GM21360 (cell line): ENCODE measurements around the gene NR1D1.

Experiments used
- ATAC-seq: cut with Tn5 transposase; IDR thresholded peaks from one replicate; pipeline ENCODE4 v1.9.1; 2021; ENCODE audit warnings: mild to moderate bottlenecking, moderate library complexity; ENCODE audit not compliant: unreplicated experiment

The NR1D1 gene

DNA sequence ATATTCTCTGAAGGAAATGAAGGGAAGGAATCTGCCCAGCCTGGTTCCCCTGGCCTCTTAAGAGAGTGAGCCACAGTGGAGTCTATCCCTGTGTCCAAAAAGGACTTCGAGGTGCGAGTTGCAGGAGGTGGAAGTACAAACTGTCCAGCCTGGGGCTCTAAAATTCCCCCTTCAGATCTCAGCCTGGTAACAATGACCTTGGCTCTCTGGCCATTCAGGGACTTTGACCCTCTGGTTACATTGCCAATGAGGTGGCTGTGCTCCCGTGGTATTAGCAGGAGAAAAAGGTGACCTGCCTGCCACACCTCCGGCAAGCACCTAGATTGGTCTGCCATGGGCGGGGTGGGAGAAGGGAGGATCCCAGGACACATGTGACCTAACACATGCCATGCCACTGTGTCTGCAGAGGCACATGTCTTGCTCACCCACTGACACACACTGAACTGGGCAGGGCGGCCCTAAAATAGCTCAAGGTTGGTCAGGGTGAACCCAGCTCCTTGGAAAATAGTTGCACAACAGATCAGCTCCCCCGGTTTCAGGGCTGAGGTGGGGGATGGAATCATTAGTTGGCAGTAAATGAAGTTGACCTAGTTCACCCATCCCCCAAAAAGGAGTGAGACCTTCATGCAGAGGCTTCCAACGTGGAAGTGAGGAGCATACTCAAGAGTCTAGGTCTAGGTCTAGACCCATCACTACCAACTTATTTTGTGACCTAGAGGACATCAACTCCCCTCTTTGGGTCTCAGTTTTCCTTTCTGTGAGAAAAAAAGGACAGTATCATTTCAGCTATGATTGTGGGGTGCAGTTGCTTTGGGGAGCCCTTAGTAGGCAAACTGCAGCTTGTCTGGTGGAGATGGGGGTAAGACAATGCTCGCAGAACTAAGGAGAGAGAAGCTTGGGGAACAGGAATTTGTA is 2.2 kb downstream of the NR1D1 start:
- ATAC-seq: no peak

DNA sequence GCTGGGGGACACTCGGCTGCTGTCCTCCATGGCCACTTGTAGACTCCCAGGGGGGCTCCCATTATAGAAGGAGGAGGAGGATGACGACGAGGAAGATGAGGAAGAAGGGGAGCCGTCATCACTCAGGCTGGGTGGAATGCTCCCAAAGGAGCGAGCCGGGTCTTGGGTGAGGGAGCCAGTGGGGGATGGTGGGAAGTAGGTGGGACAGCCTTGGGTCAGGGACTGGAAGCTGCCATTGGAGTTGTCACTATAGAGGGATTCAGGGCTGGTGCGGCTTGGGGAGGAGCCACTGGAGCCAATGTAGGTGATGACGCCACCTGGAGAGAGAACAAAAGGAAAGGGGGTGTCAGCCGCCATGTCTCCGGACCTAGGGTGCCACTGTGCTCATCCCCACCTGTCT is 3.3 kb downstream of the NR1D1 start:
- no peak for ATAC-seq

DNA sequence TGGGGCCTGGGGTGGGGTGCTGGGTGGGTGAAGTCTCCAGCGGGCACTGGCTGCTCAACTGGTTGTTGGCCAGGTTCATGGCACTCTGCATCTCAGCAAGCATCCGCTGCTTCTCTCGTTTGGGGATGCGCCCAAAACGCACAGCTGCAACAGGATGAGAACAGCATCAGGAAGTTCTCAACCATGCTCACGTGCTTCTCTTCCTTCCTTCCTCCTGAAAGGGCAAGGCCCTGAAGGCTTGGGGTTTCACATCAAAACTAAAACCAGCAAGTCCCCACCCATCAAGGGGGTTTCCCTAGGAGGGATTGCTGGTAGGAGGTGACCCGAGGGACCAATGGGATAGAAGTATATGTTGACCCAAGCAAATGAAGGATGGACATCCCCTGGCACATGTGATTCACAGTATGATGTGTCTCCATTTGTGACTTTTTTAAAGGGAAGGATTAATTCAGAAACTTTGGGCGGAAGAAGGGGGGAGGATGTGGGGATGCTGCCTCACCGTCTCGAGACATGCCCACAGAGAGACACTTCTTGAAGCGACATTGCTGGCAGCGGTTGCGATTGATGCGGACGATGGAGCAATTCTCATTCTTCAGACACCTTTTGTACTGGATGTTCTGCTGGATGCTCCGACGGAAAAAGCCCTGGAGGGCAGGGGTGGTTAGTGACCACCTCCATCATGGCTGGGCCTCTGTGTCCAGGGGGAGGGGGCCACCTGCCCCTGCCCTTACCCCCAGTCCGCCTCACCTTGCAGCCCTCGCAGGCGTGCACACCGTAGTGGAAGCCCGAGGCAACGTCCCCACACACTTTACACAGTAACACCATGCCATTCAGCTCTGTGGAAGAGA is 4.2 kb downstream of the NR1D1 start:
- no peak for ATAC-seq

DNA sequence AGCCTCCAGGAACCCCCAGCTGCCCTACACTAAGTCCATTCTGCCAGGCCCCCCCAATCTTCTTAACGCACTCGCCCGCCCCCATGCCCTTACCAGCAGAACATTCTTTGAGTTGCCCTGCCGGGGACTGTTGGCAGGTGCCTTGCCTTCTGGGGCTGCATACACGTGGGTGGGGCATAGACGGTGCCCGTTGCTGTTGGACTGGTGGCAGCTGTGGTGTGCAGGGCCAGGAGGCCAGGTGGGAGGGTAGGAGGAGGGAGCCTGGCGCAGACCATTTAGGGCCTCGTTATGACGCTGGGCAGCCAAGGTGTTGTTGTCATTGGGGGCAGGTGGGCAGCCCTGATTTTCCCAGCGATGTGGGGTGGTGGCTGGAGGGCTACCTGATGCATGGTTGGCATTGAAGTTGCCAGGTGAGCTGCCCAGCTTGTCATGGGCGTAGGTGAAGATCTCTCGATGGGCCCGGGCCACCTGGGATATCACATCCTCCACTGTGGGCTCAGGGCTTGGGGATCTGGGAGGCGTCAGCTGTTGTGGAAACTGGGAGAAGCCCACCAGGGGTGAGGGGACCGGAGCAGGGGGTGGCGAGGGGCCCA is 4.9 kb downstream of the NR1D1 start:
- ATAC-seq: no peak

DNA sequence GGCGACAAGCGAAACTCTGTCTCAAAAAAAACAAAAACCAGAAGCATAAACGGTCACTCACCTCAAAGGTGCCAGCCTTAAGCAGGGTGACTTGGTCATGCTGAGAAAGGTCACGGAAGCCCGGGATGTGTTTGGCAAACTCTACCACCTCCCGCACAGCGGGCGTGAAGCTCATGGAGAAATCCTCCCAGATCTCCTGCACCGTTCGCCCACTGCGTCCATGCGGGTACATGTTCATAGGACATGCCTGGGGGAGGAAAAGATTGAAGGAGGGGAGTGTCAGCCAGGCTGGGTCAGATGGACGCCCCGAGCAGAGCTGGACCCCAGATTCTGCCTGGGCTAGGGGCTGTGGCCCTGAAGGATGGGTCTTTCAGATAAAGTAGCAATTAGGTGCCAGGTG is 5.5 kb downstream of the NR1D1 start:
- ATAC-seq: no peak

DNA sequence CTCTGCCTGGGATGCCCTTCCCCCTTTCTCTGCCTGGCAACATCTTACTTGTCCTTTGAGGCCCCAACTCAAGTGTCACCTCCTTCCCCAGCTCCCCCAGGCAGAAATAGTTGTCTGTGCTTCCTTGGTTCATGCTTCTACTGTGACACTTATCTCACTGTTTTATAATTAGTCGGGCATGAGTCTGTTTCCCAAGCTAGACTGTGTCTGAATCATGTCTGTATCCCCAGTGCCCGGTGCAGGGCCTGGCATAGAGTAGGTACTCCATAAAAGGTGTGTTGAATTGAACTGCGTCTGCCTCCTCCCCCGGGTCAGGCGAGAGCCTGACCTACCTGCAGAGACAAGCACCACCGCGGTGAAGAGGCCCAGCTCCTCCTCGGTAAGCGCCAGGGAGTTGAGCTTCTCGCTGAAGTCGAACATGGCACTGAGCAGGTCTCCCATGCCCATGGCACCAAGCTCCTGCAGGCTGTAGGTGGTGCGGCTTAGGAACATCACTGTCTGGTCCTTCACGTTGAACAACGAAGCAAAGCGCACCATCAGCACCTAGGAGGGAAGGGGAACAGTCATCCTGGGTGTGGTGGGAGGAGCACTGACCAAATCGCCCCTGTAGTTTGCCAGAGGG is 6.7 kb downstream of the NR1D1 start:
- ATAC-seq: no peak

DNA sequence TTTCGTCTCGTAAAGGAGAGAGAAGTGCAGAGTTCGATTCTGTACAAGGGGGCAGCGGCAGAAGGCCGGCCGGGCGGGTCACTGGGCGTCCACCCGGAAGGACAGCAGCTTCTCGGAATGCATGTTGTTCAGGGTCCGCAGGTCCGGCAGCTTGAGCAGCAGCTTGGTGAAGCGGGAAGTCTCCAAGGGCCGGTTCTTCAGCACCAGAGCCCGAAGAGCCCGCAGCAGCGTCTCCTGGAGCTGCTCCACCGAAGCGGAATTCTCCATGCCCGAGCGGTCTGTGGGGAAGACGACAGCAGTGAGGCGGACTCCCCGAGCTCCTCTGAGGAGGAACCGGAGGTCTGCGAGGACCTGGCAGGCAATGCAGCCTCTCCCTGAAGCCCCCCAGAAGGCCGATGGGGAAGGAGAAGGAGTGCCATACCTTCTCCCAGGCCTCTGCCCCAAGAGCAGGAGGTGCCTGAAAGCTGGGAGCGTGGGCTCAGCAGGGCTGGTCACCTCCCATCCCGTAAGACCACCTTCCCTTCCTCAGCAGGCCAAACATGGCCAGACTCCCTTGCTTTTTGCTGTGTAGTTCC is 7.3 kb downstream of the NR1D1 start:
- no peak for ATAC-seq

DNA sequence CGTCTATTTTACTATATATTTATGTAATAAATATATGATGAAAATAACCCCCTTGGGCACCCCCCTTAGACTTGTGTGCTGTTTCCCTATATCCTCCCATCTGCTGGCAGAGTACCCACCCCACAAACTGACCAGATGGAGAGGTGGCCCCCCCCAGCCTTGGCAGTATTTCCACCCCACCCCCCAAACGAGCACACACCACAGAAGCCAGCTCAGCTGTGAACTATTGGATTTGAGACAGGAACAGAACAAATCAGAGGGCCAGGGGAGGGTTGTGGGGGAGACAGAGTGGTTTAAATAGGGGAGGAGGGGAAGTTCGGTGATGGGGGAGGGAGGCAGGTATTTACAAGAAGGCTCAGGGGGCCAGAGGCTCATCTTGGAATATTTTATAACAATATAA is 7.8 kb downstream of the NR1D1 start:
- ATAC-seq: no peak

DNA sequence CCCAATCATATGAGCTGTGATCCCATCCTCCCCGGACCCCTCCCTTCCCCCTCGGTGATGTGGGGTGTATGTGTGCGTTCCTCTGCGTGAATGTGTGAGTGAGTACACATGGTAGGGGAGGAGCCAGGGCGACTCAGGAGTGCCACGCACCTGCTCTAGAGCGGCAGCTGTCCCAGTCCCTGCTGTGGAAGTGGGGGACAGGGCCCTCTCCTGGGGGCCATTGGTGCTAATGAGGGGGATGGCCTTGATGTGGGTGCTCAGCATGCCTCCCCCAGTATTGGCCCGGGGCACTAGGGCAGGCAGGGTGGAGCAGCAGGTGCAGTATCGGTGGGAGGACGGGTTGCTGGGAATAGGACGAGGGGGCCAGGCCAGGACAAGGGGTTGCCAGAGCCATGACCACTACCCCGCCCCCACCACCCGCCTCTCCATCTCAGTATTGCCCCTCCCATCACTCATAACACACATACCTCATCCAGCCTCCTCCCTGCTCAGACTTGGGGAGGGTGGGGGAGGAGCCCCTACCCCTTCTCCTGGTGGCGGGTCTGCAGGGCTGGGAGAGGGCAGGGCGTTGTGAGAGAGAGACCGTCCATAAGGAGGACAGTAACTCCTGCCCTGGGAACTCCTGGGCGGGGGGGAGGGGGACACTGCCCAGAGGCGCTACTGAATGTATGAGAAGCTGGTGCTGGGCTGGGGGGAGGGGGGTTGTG is 8.5 kb downstream of the NR1D1 start:
- ATAC-seq: no peak

DNA sequence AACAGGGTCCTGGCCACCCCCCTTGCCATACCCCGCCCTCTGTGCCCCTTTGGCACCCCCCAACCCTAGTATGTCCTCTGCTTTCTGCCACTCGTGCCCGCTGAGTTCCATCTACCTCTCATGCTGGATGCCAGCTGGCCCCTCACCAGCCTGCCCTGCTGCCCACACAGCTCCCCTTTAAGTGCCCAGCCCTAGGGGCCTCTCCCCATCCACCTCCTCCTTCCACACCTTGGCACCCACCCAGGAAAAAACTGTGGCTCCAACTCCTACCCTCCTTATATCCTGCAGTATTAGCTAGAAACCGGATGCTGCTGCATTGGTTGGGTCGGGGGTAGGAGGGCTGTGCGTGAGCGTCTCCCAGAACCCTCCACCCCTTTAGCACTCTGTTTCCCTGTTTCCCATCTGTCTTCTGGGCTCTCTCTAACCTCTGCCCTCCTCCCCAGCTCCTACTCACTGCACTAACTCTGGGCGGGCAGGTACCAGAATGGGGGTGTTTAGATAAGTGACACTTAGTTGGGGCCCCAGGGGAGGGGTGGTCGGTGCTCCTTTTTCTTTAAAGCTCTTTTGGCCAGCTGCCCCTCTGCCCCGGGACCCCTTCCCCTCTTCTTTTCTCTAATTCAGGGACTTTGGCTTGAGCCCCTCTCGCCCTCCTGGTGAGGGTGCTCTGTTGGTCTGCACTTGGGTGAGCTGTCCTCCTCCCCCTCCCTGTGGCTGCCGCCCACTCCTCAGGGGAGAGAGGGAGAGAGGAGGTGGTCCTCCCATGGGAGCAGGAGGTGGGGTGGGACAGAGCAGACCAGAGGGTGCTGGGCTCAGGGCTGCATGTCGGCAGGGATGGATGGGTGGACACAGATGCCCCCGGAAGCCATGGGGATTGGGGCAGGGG is 9.9 kb downstream of the NR1D1 start:
- ATAC-seq: no peak

DNA sequence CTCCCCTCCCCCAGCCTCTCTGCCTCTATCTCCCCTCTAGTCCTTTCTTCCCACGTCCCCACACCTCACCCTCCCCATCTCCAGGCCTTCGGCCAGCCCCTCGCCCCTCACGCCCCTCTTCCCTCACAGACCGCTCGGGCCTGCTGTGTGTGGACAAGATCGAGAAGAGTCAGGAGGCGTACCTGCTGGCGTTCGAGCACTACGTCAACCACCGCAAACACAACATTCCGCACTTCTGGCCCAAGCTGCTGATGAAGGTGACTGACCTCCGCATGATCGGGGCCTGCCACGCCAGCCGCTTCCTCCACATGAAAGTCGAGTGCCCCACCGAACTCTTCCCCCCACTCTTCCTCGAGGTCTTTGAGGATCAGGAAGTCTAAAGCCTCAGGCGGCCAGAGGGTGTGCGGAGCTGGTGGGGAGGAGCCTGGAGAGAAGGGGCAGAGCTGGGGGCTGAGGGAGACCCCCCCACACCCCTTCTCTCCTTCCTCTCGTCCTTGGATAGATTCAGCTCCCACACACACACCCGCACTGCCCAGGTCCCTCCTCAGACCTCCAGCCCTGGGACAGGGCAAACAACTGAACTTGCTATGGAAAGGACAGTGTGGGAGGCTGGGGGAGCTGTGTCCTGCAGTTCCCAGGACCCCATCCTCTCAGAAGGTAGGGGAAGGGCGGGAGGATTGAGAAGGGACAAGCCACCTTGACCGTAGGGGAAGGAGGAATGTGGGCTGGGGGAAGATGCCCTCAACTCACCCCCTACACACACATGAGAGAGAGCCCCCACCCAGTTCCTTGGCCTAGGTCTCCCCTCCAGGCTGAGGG is 11.1 kb downstream of the NR1D1 start:
- ATAC-seq: no peak

DNA sequence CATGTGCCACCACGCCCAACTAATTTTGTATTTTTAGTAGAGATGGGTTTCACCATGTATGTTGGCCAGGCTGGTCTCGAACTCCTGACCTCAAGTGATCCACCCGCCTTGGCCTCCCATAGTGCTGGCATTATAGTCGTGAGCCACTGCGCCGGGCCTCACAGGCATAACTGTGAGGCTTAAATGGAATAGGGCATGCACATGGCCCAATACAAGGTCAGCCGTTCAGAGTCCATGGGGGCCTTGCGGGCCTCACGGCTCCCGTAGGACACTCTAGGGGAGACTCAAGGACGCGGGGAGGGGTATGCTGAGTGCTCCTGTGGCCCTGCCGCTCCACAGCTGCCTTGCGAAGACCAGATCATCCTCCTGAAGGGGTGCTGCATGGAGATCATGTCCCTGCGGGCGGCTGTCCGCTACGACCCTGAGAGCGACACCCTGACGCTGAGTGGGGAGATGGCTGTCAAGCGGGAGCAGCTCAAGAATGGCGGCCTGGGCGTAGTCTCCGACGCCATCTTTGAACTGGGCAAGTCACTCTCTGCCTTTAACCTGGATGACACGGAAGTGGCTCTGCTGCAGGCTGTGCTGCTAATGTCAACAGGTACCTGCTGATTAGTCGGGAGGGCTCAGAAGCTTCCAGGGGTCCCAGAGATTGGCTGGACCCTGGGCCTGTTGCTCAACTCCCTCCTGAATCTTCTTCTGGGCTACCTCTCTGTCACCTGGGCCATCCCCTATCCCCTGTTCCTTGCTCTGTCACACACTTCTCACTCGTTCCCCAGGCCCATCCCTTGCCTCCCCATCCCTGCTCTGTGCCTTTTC is 12.3 kb downstream of the NR1D1 start:
- no peak for ATAC-seq

DNA sequence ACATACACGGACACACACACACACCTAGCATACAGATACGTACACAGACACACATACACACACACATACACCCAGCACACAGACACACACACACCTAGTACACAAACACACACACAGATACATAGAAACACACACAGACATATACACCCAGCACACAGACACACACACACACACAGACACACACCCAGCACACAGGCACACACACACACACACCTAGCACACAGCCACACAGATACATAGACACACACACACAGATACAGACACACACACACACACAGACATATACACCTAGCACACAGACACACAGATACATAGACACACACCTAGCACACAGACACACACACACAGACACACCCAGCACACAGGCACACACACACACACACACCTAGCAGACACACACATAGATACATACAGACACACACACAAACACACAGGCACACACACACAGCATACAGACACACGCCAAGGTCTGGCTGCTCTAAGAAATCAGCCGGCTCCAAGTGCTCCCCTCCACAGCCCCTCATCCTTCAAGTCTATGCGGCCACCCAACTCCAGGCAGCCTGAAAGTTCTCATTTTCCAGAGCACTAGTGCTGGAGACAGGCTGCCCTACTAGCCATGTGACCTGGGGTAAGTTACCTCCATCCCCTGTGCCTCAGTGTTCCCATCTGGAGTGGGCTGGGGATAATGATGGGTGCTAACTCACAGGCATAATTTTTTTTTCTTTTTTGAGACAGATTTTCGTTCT is 13.2 kb downstream of the NR1D1 start:
- no peak for ATAC-seq

DNA sequence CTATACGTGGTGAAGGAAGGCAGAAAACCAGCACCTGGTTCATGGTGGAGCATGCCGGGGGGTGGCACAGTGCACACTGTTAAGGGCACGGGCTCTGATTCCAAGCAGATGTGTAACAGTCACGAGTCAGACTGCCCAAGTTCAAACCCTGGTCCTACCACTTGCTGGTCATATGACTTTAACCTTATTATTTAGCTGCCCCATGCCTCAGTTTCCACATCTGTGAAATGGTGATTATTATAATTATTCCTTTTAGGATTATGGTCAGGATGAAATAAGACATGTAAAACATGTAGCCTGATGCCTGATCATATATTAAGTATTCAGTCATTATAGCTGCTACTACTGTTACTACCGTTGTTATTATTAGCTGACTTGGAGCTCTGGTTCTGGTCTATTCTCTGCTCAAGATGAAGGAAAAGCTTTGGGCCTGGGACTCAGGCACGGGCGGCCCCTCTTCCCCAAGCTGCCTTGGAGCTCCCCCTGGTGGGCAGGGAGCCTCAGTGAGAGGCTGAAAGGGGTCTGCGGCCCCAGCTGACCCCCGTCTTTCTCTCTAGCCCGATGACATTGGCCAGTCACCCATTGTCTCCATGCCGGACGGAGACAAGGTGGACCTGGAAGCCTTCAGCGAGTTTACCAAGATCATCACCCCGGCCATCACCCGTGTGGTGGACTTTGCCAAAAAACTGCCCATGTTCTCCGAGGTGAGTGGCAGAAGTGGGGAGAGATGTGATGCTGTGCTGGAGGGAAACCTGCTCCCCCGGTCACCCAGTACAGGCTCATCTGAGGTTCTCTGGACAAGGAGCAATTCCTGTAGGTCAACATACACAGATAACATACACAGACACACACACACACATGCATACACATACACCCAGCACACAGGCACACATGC is 14.0 kb downstream of the NR1D1 start:
- ATAC-seq: no peak

DNA sequence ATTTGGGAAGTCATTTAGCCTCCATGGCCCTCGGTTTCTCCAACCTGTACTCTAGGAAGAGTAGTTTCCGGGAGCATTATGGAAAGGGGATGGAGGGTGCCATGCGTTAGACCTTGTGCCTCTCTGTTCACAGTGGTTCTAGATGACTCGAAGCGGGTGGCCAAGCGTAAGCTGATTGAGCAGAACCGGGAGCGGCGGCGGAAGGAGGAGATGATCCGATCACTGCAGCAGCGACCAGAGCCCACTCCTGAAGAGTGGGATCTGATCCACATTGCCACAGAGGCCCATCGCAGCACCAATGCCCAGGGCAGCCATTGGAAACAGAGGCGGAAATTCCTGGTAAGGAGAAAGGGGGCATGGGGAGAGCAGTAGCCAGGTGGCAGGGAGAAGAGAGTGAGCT is 15.9 kb downstream of the NR1D1 start:
- no peak for ATAC-seq

DNA sequence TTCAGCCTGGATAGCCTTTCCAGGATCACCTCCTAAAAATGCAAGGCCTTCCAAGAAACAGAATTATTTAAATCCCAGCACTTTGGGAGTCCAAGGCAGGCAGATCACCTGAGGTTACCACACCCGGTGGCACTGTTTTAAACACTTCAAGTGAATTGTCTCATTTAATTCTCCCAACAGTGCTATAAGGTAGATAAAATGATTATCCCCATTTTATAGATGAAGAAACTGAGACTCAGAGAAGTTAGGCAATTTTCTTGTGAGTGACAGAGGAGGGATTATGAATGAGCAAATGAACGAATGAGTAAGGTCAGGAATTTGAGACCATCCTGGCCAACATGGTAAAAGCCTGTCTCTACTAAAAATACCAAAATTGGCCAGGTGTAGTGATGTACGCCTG is 20.8 kb downstream of the NR1D1 start:
- ATAC-seq: no peak
